ENCODE measurements around the gene CREB5.

The CREB5 gene

GRCh38 chr7:28643584-28644340 is 231.4 kb downstream of the CREB5 start:
- no peak for DNase-seq (ENCODE audit: low spot score)

GRCh38 chr7:28645866-28646265 is 233.5 kb downstream of the CREB5 start:
- DNase-seq (ENCODE audit: low spot score): no peak

- no peak for DNase-seq (ENCODE audit: low spot score)
These were observed 234.2 kb downstream of the CREB5 start for GRCh38 chr7:28646376-28647075.

GRCh38 chr7:28647076-28647421 is 234.7 kb downstream of the CREB5 start:
- DNase-seq (ENCODE audit: low spot score): no peak

GRCh38 chr7:28649189-28649588 is 236.9 kb downstream of the CREB5 start:
- DNase-seq (ENCODE audit: low spot score): no peak

- no peak for DNase-seq (ENCODE audit: low spot score)
These were observed 237.5 kb downstream of the CREB5 start for GRCh38 chr7:28649811-28650210.

GRCh38 chr7:28654110-28654509 is 241.8 kb downstream of the CREB5 start:
- no peak for DNase-seq (ENCODE audit: low spot score)

- no peak for DNase-seq (ENCODE audit: low spot score)
These were observed 244.2 kb downstream of the CREB5 start for GRCh38 chr7:28656529-28656928.

GRCh38 chr7:28658381-28658780 is 246.1 kb downstream of the CREB5 start:
- no peak for DNase-seq (ENCODE audit: low spot score)

- no peak for DNase-seq (ENCODE audit: low spot score)
These were observed 247.8 kb downstream of the CREB5 start for GRCh38 chr7:28660132-28660531.

- no peak for DNase-seq (ENCODE audit: low spot score)
These were observed 249.7 kb downstream of the CREB5 start for GRCh38 chr7:28661826-28662595.

- no peak for DNase-seq (ENCODE audit: low spot score)
These were observed 253.8 kb downstream of the CREB5 start for GRCh38 chr7:28666154-28666553.

GRCh38 chr7:28668085-28668484 is 255.8 kb downstream of the CREB5 start:
- DNase-seq (ENCODE audit: low spot score): no peak

GRCh38 chr7:28669330-28669729 is 257.0 kb downstream of the CREB5 start:
- DNase-seq (ENCODE audit: low spot score): no peak

- DNase-seq (ENCODE audit: low spot score): no peak
These were observed 259.2 kb downstream of the CREB5 start for GRCh38 chr7:28671526-28671925.

GRCh38 chr7:28672397-28672797 is 260.1 kb downstream of the CREB5 start:
- no peak for DNase-seq (ENCODE audit: low spot score)

- DNase-seq (ENCODE audit: low spot score): no peak
These were observed 262.1 kb downstream of the CREB5 start for GRCh38 chr7:28674359-28674782.

GRCh38 chr7:28675429-28675828 is 263.1 kb downstream of the CREB5 start:
- DNase-seq (ENCODE audit: low spot score): no peak

- no peak for DNase-seq (ENCODE audit: low spot score)
These were observed 265.4 kb downstream of the CREB5 start for GRCh38 chr7:28677668-28678067.

GRCh38 chr7:28678431-28678965 is 266.2 kb downstream of the CREB5 start:
- DNase-seq (ENCODE audit: low spot score): no peak

- no peak for DNase-seq (ENCODE audit: low spot score)
These were observed 269.5 kb downstream of the CREB5 start for GRCh38 chr7:28681693-28682310.

- DNase-seq (ENCODE audit: low spot score): no peak
These were observed 270.5 kb downstream of the CREB5 start for GRCh38 chr7:28682801-28683200.

Measured in HuH-7 (cell line).